ENCODE measurements around the gene FAM53B.

Gene FAM53B

GRCh38 chr10:124727361-124727960, 16.7 kb downstream of the FAM53B start:
- DNase-seq (ENCODE audit: low read depth) = no peak
- TF ChIP-seq CTCF (conservative IDR thresholded peaks at IDR 0.05; ENCODE audit: control insufficient read depth, insufficient read depth, low read depth, low read length) = no peak

DNA sequence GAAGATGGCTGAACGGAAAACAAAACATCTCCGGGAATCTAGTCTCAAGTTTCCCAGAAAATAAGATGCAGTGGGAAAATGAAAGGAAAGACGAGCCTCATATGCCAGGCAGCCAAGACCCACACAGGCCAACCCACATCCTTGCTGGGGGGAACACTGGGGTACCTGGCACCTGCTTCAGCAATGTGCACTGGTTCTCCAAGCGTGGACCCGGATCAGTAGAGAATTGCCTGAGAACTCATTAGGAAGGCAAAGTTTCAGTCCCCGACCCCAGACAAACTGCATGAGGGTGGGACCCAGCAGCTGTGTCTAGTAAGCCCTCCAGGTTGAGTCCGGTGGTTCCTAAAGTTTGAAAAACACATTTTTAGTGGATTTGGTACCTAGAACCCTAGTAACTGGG, 18.4 kb downstream of the FAM53B start:
- no peak overlapping the region for H3K4me3 ChIP-seq (ENCODE audit: control insufficient read depth, low read depth, low read length)
- no peak for TF ChIP-seq CTCF (conservative IDR thresholded peaks at IDR 0.05; ENCODE audit: control insufficient read depth, insufficient read depth, low read depth, low read length)
- no peak for DNase-seq (ENCODE audit: low read depth)

More at GRCh38 chr10:124727361-124727960, 16.7 kb downstream of the FAM53B start:
- no peak overlapping the region for H3K4me3 ChIP-seq (ENCODE audit: control insufficient read depth, low read depth, low read length)

DNA sequence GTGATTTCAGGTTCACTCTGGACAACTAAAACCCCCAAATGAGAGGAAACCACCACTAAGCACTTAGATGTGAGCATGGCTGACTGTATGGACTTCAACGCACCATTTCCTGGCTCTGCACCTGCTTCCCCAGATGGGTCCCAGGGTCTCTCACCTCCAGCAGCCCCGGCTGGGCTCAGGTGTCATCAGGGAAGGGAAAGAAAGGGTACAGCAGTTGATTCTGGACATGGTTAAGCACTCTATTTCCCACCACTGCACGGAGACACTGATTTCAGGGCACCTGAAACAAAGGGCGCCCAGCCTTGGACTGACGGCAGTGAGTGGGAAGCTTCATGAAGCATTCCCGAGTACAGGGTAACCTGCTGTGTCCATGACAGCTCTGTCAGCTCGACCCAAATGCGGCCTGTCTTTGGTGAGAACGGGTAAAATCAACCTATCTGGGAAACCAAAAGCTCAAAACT, 19.0 kb downstream of the FAM53B start:
- DNase-seq (ENCODE audit: low read depth) = no peak
- no peak overlapping the region for H3K4me3 ChIP-seq (ENCODE audit: control insufficient read depth, low read depth, low read length)
- no peak for TF ChIP-seq CTCF (conservative IDR thresholded peaks at IDR 0.05; ENCODE audit: control insufficient read depth, insufficient read depth, low read depth, low read length)

DNA sequence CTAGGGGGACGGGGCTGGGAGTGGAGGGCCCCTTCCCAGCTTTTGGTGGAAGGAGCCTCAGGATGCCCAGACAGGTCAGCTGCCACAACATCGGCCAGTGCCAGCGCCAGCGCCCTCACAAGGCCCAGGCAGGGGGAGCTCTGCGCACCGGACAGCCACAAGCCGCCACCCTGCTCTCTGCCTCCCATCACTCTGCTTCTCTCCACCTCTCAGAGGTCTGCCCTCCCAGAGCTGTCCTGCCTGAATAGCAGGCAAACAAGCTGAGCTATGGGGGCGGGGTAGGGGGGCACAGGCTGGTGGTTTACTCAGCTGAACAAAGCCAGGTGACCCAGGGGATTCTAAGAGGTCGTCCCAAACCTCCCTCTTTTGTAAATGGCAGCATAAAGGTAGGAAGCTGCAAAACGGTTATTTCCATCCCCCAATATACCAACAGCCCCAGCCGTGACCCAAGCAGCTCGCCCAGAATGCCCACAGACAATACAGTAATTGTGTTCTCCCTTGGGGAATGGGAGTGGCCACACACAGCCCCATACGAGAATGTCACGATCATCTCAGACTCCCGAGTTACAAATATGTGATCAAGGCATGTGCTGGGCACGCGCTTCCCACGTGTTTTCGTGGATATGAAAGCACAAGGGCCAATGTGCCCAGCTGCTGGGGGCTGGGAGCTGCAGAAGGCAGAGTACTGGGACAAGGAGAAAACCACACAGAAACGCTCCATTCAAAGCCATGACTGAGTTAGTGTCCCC, 19.7 kb downstream of the FAM53B start:
- H3K4me3 ChIP-seq (ENCODE audit: control insufficient read depth, low read depth, low read length) = no peak overlapping the region
- DNase-seq (ENCODE audit: low read depth) = no peak

DNA sequence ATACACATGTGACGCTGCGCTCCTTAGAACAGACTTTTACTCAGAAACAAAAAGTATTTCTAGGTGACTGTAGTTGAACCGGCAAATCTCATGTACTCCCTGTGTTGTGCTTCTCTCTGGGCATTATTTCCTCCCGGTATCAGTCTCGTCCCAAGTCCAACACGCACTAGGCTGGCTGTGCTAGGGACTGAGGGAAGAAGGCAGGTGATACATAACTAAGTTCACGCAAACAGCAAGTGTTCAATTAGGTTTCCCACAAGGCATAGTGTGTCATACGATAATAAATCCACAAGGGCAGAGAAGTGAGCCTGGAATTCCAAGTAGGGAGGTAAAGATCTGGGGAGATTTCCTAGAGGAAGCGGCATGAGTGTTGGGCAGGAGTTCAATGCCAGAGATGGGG, 20.4 kb downstream of the FAM53B start:
- no peak for TF ChIP-seq CTCF (conservative IDR thresholded peaks at IDR 0.05; ENCODE audit: control insufficient read depth, insufficient read depth, low read depth, low read length)
- H3K4me3 ChIP-seq (ENCODE audit: control insufficient read depth, low read depth, low read length) = no peak overlapping the region
- no peak for DNase-seq (ENCODE audit: low read depth)

More for the DNA sequence above, 19.7 kb downstream of the FAM53B start:
- TF ChIP-seq CTCF (conservative IDR thresholded peaks at IDR 0.05; ENCODE audit: control insufficient read depth, insufficient read depth, low read depth, low read length) = no peak

GRCh38 chr10:124722798-124723783, 21.1 kb downstream of the FAM53B start:
- no peak overlapping the region for H3K4me3 ChIP-seq (ENCODE audit: control insufficient read depth, low read depth, low read length)
- no peak for TF ChIP-seq CTCF (conservative IDR thresholded peaks at IDR 0.05; ENCODE audit: control insufficient read depth, insufficient read depth, low read depth, low read length)
- no peak for DNase-seq (ENCODE audit: low read depth)
